Measurements from ENCODE around the gene BCLAF1. TPM values are rescaled to one million over a fixed set of nuclear protein-coding genes. Genes with fewer than 3 reads are reported as not detected.

Gene BCLAF1
- polyA plus RNA-seq, 1 donor (not counting 4 experiments of a cell fraction or from before 2014, with no cell fraction given) = 80.3 TPM

DNA sequence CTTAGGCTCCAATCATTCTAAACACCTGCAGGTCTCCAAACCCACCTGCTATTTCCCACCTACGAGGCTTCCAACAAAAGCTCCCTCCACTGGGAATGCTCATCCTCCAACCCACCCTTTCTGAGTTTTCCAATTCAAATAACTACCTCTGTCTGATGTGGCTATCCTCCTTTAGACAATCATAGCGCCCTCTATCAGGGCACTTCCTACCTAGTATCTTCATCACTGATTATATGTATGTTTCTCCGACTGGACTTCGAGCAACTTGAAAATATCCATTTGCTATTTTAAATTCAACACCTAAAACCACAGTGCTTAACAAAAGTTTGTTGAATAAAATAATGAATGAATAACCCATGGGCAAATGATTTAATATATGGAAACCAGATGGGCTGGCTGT, 80.9 kb downstream of the BCLAF1 start:
- Histone ChIP-seq H3K9me3 (ENCODE audit: control insufficient read depth, low read depth, low read length) (no peaks in the 10 kb centered on the region), H3K9ac (ENCODE audit: control insufficient read depth, extremely low read depth, insufficient read depth, low read length) (no peak overlapping the region), H3K36me3 (ENCODE audit: control insufficient read depth in 2 of 2, extremely low read depth in 1 of 2, insufficient read depth in 2 of 2, low read length in 2 of 2) (no peaks in the 10 kb centered on the region), H3K4me2 (ENCODE audit: control insufficient read depth, extremely low read depth, insufficient read depth, low read depth, low read length) (no peak overlapping the region), H3K79me2 (ENCODE audit: control insufficient read depth, insufficient read depth, low read length) (no peaks in the 10 kb centered on the region), H2AFZ (ENCODE audit: control insufficient read depth, low read length) (no peak overlapping the region), H3K9me1 (ENCODE audit: control insufficient read depth, extremely low read depth, insufficient read depth, low read length) (no peaks in the 10 kb centered on the region), H3K27me3 (ENCODE audit: control insufficient read depth, extremely low read depth, insufficient read depth, low read length) (no peaks in the 10 kb centered on the region), H3K4me1 (ENCODE audit: control insufficient read depth, extremely low read depth, insufficient read depth, low read length) (no peaks in the 10 kb centered on the region), H3K27ac (ENCODE audit: control insufficient read depth, insufficient read depth, low read length) (no peak overlapping the region), H4K20me1 (ENCODE audit: control insufficient read depth, extremely low read depth, insufficient read depth, low read length) (no peaks in the 10 kb centered on the region), H3K4me3 (ENCODE audit: control insufficient read depth in 2 of 3, extremely low read depth in 1 of 3, insufficient read depth in 2 of 3, low read depth in 1 of 3, low read length in 3 of 3) (no peak overlapping the region)
- dilution Hi-C loops (cut with MboI; ENCODE audit: extremely low pct_ligation_motif_present, low sequenced_read_pairs) = no loop called here
- no peak for DNase-seq (ENCODE audit: low read depth, low spot score)
- no peak for FAIRE-seq
- TF ChIP-seq, protein P1, sequence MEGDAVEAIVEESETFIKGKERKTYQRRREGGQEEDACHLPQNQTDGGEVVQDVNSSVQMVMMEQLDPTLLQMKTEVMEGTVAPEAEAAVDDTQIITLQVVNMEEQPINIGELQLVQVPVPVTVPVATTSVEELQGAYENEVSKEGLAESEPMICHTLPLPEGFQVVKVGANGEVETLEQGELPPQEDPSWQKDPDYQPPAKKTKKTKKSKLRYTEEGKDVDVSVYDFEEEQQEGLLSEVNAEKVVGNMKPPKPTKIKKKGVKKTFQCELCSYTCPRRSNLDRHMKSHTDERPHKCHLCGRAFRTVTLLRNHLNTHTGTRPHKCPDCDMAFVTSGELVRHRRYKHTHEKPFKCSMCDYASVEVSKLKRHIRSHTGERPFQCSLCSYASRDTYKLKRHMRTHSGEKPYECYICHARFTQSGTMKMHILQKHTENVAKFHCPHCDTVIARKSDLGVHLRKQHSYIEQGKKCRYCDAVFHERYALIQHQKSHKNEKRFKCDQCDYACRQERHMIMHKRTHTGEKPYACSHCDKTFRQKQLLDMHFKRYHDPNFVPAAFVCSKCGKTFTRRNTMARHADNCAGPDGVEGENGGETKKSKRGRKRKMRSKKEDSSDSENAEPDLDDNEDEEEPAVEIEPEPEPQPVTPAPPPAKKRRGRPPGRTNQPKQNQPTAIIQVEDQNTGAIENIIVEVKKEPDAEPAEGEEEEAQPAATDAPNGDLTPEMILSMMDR (optimal IDR thresholded peaks at IDR 0.05 in 1 of 3, IDR thresholded peaks at IDR 0.05 in 1 of 3, conservative IDR thresholded peaks at IDR 0.05 in 1 of 3; ENCODE audit: extremely low read depth in 1 of 3, insufficient read depth in 2 of 3, low read length in 3 of 3) = no peak
- no peak for TF ChIP-seq EZH2 (IDR thresholded peaks at IDR 0.05; ENCODE audit: low read length)

Small RNA genes lying within 50 kb of the gene (small RNA-seq; reads per million reads assigned to genes)
- gene AL023284.1 (ENCODE audit: insufficient read length in 3 of 3, low read depth in 3 of 3, low replicate concordance in 1 of 3) = 0 reads per million in 3 experiments

Other genes starting within 250 kb of the BCLAF1 start
- 5.7 to 12.0 TPM (median 7.3 TPM) in 3 replicates for gene MTFR2, start 39.5 kb downstream of the BCLAF1 start, polyA plus RNA-seq

All from keratinocyte (primary cell).